CD14-positive monocyte (primary cell): ENCODE results near the gene CWC27. TPM values are rescaled to one million over a fixed set of nuclear protein-coding genes. Genes with fewer than 3 reads are reported as not detected.

Source experiments
- DNase-seq, 3 donors: peaks; one replicate each; pipeline ENCODE4 v3.0.0-alpha.2; 2011 to 2022
- H2AFZ ChIP-seq: 2 replicates; pipeline ENCODE4 v1.6.0; 2012; ENCODE audit warnings: mild to moderate bottlenecking, low read depth, low read length, inconsistent platforms; ENCODE audit not compliant: insufficient read depth, poor library complexity, severe bottlenecking
- H3K27ac ChIP-seq, 2 donors: 1 replicate in 1 of 2; 2 replicates in 1 of 2; pipeline ENCODE4 v1.5.1; 2012 to 2013; ENCODE audit warnings: low read length in 2 of 2, control low read depth in 1 of 2, inconsistent platforms in 1 of 2, low read depth in 1 of 2, mild to moderate bottlenecking in 1 of 2
- H3K27me3 ChIP-seq, 2 donors: one replicate each; pipeline versions ENCODE4 v1.6.0 to v1.6.1; 2011 to 2013; ENCODE audit warnings: low read length in 2 of 2; ENCODE audit not compliant: control insufficient read depth in 2 of 2, insufficient read depth in 2 of 2
- H3K36me3 ChIP-seq, 2 donors: replicated peaks in 1 of 2; 1 replicate in 1 of 2; 2 replicates in 1 of 2; pipeline versions ENCODE4 v1.5.1 to v1.6.1; 2012 to 2013; ENCODE audit warnings: low read length in 2 of 2, control low read depth in 1 of 2, inconsistent platforms in 1 of 2, mild to moderate bottlenecking in 1 of 2; ENCODE audit not compliant: insufficient read depth in 2 of 2, control insufficient read depth in 1 of 2
- H3K4me1 ChIP-seq, 2 donors: 1 replicate in 1 of 2; 2 replicates in 1 of 2; pipeline versions ENCODE4 v1.5.1 to v1.6.1; 2012 to 2013; ENCODE audit warnings: low read length in 2 of 2, control low read depth in 1 of 2, inconsistent platforms in 1 of 2, mild to moderate bottlenecking in 1 of 2, moderate library complexity in 1 of 2; ENCODE audit not compliant: insufficient read depth in 2 of 2, control insufficient read depth in 1 of 2
- H3K4me2 ChIP-seq: replicated peaks from 2 replicates; pipeline ENCODE3; 2012; ENCODE audit warnings: low read length, moderate library complexity, mild to moderate bottlenecking; ENCODE audit not compliant: poor library complexity, severe bottlenecking; ENCODE audit errors: extremely low read depth
- H3K4me3 ChIP-seq, 3 experiments: fragments of 200-600 bp in 1 of 3; sonication (generic) in 1 of 3; replicated peaks in 1 of 3; 1 replicate in 2 of 3; 2 replicates in 1 of 3; pipeline ENCODE4 v1.5.1; 2011 to 2013; ENCODE audit warnings: low read length in 3 of 3, mild to moderate bottlenecking in 3 of 3, control low read depth in 2 of 3, low read depth in 2 of 3, inconsistent platforms in 1 of 3, moderate library complexity in 1 of 3
- H3K79me2 ChIP-seq: 2 replicates; pipeline ENCODE4 v1.6.0; 2012; ENCODE audit warnings: mild to moderate bottlenecking, control low read depth, inconsistent platforms, low read length, moderate library complexity; ENCODE audit not compliant: insufficient read depth
- H3K9ac ChIP-seq: 2 replicates; pipeline ENCODE4 v1.6.0; 2017; ENCODE audit warnings: low read length, mild to moderate bottlenecking; ENCODE audit not compliant: insufficient read depth, poor library complexity, severe bottlenecking
- H3K9me3 ChIP-seq, 2 donors: replicated peaks in 1 of 2; 1 replicate in 1 of 2; 2 replicates in 1 of 2; pipeline versions ENCODE4 v1.5.1 to v1.6.1; 2012 to 2013; ENCODE audit warnings: low read length in 2 of 2, control low read depth in 1 of 2; ENCODE audit not compliant: control insufficient read depth in 1 of 2, insufficient read depth in 1 of 2
- H4K20me1 ChIP-seq: 2 replicates; pipeline ENCODE4 v1.6.0; 2012; ENCODE audit warnings: mild to moderate bottlenecking, low read length, control low read depth, moderate library complexity; ENCODE audit not compliant: insufficient read depth
- H3K27ac Mint-ChIP-seq, 7 donors: one replicate each; pipeline ENCODE4 v1.8.0; 2020; ENCODE audit warnings: mild to moderate bottlenecking in 7 of 7, mixed read lengths in 7 of 7, moderate library complexity in 6 of 7, inconsistent platforms in 2 of 7
- H3K27me3 Mint-ChIP-seq, 3 donors: one replicate each; pipeline ENCODE4 v1.8.0; 2021 to 2022; ENCODE audit warnings: low read depth in 3 of 3, mild to moderate bottlenecking in 3 of 3, mixed read lengths in 3 of 3, moderate library complexity in 3 of 3, inconsistent platforms in 1 of 3
- H3K36me3 Mint-ChIP-seq, 2 donors: one replicate each; pipeline ENCODE4 v1.8.0; 2020; ENCODE audit warnings: mixed read lengths in 2 of 2, inconsistent platforms in 1 of 2, mild to moderate bottlenecking in 1 of 2
- H3K4me1 Mint-ChIP-seq: one replicate; pipeline ENCODE4 v1.8.0; 2020; ENCODE audit warnings: mild to moderate bottlenecking, mixed read lengths
- H3K4me3 Mint-ChIP-seq, 2 donors: one replicate each; pipeline ENCODE4 v1.8.0; 2020; ENCODE audit warnings: mild to moderate bottlenecking in 2 of 2, mixed read lengths in 2 of 2, moderate library complexity in 1 of 2
- H3K9me3 Mint-ChIP-seq, 7 donors: one replicate each; pipeline ENCODE4 v1.8.0; 2020 to 2022; ENCODE audit warnings: mixed read lengths in 7 of 7, mild to moderate bottlenecking in 6 of 7, moderate library complexity in 6 of 7, inconsistent platforms in 2 of 7
- WGBS: methylation state at CpG from one replicate; pipeline ENCODE4 v1.1.5; 2013; ENCODE audit warnings: missing lambda C conversion rate; ENCODE audit not compliant: insufficient coverage; 5-methylcytosine and 5-hydroxymethylcytosine counted together
- intact Hi-C, 2 donors: fragments of 100-400 bp; cut with micrococcal nuclease; formaldehyde crosslinking; loops; one replicate each; pipeline versions ENCODE4 v1.15.0 to v1.15.1; 2023
- polyA plus RNA-seq, 3 donors: library from polyadenylated mRNA; depleted of rRNA in 1 of 3; unstranded in 2 of 3; stranded (reverse) in 1 of 3; fragments of 300-500 nt in 2 of 3; fragments of >200 nt in 1 of 3; fragmentation: Illumina TruSeq in 2 of 3; gene quantifications; 1 replicate in 2 of 3; 2 replicates in 1 of 3; pipeline ENCODE4 v1.2.3, GENCODE V29; 2012 to 2021
- TF ChIP-seq, protein P1 (sequence below): fragments of 200-600 bp; IDR thresholded peaks from one replicate; pipeline ENCODE4 v1.8.0; 2022; ENCODE audit warnings: antibody characterized with exemption, mild to moderate bottlenecking

CWC27 gene
- polyA plus RNA-seq, 3 donors: 6.6 to 18.9 (median 14.5) TPM

DNA sequence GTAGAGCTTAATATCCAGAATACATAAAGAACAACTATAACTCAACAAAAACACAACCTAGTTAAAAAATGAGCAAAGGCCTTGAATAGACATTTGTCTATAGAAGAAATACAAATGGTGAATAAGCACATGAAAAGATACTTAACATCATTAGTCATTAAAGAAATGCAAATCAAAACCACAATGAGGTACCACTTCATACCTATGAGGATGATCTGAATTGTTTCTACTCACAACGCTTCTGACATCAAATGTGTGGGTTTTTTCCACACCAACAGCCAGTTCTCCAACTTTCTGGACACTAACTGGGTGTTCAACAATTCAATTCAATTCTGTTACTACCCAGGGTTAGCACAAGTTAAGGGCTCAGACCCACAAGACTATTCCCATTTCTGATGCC is 22.3 kb upstream of the CWC27 start:
- Histone ChIP-seq H3K27me3 (no peaks in the 10 kb centered on the region), H4K20me1 (peaks cover 28% of the 10 kb centered on the region), H2AFZ (no peak overlapping the region), H3K4me3 (no peak overlapping the region), H3K79me2 (no peaks in the 10 kb centered on the region), H3K4me2 (no peak overlapping the region), H3K9ac (no peak overlapping the region), H3K36me3 (peaks cover 0 to 26% of the 10 kb centered on the region in 2 donors), H3K4me1 (no peaks in the 10 kb centered on the region), H3K27ac (no peak overlapping the region), H3K9me3 (no peaks in the 10 kb centered on the region)
- Mint-ChIP-seq H3K4me3 (no peak overlapping the region), H3K27me3 (no peaks in the 10 kb centered on the region), H3K27ac (no peak overlapping the region), H3K9me3 (no peaks in the 10 kb centered on the region), H3K4me1 (peaks cover 2% of the 10 kb centered on the region), H3K36me3 (peaks cover 27 to 29% of the 10 kb centered on the region in 2 donors)
- intact Hi-C loops: no loop called here
- TF ChIP-seq, protein P1, sequence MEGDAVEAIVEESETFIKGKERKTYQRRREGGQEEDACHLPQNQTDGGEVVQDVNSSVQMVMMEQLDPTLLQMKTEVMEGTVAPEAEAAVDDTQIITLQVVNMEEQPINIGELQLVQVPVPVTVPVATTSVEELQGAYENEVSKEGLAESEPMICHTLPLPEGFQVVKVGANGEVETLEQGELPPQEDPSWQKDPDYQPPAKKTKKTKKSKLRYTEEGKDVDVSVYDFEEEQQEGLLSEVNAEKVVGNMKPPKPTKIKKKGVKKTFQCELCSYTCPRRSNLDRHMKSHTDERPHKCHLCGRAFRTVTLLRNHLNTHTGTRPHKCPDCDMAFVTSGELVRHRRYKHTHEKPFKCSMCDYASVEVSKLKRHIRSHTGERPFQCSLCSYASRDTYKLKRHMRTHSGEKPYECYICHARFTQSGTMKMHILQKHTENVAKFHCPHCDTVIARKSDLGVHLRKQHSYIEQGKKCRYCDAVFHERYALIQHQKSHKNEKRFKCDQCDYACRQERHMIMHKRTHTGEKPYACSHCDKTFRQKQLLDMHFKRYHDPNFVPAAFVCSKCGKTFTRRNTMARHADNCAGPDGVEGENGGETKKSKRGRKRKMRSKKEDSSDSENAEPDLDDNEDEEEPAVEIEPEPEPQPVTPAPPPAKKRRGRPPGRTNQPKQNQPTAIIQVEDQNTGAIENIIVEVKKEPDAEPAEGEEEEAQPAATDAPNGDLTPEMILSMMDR: no peak
- DNase-seq: no peak
- 100% methylated on average over 1 of the region's 1 CpG for WGBS

DNA sequence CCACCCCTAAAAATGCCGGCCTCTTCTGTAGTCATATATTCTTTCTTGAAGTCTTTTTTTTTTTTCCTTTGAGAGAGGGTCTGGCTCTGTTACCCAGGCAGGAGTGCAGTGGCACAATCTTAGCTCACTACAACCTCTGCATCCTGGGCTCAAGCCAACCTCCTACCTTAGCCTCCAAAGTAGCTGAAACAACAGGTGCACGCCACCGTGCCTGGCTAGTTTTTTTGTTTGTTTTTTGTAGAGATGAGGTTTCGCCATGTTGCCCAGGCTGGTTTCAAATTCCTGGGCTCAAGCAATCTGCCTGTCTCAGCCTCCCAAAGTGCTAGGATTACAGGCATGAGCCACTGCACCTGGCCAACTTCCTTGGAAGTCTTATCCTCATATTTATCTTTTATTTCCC is 19.3 kb upstream of the CWC27 start:
- H3K27me3 ChIP-seq: no peaks in the 10 kb centered on the region
- peaks cover 20% of the 10 kb centered on the region for H4K20me1 ChIP-seq
- TF ChIP-seq, protein P1: no peak
- H3K27ac ChIP-seq: no peak overlapping the region
- no peaks in the 10 kb centered on the region for H3K9me3 ChIP-seq
- no peak for DNase-seq
- H3K9ac ChIP-seq: no peak overlapping the region
- peaks cover 31 to 40% of the 10 kb centered on the region in 2 donors for H3K36me3 Mint-ChIP-seq
- H3K4me3 Mint-ChIP-seq: no peak overlapping the region
- 100% methylated on average over 1 of the region's 4 CpGs for WGBS
- no peak overlapping the region for H3K4me3 ChIP-seq
- H3K4me1 ChIP-seq: no peaks in the 10 kb centered on the region
- H3K79me2 ChIP-seq: peaks cover 5% of the 10 kb centered on the region
- no peak overlapping the region for H3K4me2 ChIP-seq
- H3K27ac Mint-ChIP-seq: peak overlapping the region in 1 of 7 donors; percentile 78
- H3K36me3 ChIP-seq: peaks cover 17 to 36% of the 10 kb centered on the region in 2 donors
- peaks cover 2% of the 10 kb centered on the region for H3K4me1 Mint-ChIP-seq
- no peak overlapping the region for H2AFZ ChIP-seq
- intact Hi-C loops: no loop called here
- no peaks in the 10 kb centered on the region for H3K27me3 Mint-ChIP-seq
- H3K9me3 Mint-ChIP-seq: peaks cover 0 to 2% (median 0%) of the 10 kb centered on the region in 7 donors
